GM18499 (cell line): ENCODE data around the gene SEMA4D.

Source experiments
- ATAC-seq: cut with Tn5 transposase; IDR thresholded peaks from one replicate; pipeline ENCODE4 v1.9.1; 2021; ENCODE audit warnings: moderate number of reproducible peaks; ENCODE audit not compliant: insufficient read depth, unreplicated experiment

Gene SEMA4D

GRCh38 chr9:89505048-89505447 is 7.1 kb upstream of the SEMA4D start:
- no peak for ATAC-seq

GRCh38 chr9:89502671-89503070 is 4.8 kb upstream of the SEMA4D start:
- no peak for ATAC-seq

DNA sequence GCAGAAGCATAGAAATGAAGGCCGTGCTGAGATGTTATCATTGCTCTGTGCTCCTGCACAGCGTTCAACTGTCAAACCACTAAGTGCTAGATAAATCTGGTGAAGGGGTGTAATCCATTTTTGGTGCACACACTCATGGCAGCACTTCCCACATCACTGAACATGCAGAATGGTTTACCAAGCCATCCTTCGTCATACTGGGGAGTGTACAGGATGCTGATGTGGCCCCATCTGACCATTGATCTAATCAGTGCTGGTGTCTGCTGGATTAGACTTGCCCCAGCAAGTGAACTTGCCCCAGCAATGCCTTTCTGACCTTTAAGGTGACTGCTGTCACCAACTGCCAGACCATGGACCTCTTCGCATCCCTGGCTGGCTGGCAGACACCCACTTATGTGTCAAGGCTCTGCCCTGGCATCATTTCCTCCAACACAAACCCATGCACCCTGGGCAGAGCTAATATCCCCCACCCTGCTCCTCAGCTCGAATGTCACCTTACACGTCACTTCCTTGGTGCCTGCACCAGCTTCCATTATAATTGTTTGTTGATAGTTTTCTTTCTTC is 4.2 kb upstream of the SEMA4D start:
- ATAC-seq, result no peak

DNA sequence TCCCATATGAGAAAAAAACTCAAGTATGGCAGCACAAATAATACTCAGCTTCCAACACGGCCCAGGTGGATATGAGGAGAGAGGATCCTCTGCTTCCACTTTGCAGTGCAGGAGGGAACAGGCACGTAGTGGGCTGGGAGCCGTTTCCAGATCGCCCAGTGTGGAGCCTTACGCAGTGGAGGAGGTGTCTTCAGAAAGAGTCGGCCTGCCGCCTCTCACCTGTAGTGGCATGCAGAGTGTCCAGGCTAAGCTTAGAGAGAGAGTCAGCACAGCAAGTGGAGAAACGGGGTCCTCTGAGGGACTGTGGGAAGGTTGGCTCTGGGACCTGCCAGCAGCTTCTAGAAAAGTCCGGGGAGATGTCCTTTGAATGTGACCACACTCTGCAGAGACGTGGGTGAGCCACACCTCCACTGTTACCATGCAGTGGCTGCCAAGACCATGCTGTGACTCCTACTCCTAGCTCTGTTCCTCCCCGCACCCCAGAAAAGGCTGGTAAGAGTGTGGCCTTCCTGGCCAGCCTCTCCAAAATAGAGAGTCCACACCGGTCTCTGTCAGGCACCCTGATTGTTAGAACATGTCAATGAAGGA is 3.5 kb upstream of the SEMA4D start:
- no peak for ATAC-seq

DNA sequence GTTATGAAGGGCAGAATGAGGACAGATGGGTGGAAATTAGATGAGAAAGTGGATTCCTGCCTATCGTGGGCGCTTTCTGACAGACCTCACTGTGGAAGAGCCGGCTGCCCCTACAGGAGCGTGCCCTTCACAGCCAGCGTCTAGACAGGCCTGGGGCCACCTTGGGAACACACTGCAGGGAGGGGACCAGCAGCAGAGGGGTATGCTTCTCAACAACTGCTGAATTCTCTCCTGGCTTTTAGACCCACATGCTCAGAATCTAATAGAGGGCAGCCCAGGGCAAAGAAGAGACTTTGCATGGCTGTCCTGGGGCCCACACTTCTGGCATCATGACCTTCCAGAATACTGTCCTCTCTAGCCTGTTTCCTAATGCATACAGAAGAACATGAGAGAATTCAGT is 2.1 kb upstream of the SEMA4D start:
- ATAC-seq, result no peak

DNA sequence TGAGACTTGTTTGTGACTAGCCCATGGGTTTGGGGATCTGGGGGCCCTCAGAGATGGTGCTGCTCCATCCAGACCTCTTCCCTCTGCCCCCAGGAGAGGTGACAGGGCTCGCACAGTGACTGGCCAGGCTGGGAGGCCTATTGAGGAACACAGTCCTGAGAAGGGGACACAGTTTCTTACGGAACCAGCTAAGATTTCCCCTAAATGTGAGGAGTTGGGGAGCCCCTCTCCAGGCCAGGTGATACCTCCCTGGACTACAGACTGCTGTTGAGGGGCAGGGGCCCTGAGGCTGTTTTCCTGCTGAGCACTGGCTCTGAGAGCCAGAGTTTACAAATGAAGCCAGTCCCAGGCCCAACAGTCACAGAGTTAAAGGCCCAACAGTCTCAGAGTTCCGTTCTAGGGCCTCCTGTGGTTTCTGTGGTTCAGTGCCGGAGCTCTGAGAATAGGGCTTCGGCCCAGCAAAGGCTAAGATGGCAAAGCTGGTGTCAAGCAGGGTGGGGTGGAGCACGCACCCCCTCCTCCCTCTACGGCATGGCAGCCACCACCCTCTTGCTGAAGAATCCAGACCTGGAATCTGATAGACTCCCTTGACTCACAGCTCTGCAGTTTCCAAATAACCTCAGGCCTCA is 1.1 kb upstream of the SEMA4D start:
- no peak for ATAC-seq

DNA sequence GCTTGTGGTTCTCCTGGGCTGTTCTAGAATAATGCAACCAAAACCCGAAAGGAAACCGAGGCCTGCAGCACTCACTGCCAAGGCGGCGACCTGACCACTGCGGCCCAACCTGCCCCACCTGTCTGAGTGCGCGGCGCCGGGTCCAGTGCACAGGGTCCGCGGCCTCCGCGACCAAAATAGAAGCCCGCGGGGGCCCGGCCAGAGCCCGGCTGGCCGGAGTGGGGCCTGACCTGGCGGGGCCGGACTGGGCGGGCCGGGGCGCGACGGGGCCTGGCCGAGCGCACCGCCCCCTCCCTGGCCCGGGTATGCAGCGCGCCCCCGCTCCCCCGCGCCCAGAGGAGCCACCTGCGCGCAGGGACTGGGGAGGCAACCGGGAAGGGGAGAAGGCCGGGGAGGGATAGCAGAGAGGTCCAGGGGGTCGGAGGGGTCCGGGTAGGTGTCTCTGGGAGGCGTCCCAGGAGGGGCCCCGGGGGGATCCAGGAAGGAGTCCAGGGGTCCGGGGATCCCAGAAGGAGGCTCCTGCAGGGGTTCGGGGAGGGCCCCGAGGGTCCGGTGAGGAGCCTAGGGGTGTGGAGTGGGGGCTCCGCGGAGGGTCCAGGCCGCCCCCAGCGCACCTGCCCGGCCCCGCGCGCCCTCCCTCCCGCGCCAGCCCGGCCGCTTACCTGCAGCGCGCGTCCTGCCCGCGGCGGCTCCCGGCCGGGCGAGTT is 503 bp downstream of the SEMA4D start:
- no peak for ATAC-seq

- no peak for ATAC-seq
Observed at GRCh38 chr9:89496645-89497256, 1.2 kb downstream of the SEMA4D start.

- ATAC-seq, result no peak
Observed at GRCh38 chr9:89495824-89496560, 1.9 kb downstream of the SEMA4D start.

DNA sequence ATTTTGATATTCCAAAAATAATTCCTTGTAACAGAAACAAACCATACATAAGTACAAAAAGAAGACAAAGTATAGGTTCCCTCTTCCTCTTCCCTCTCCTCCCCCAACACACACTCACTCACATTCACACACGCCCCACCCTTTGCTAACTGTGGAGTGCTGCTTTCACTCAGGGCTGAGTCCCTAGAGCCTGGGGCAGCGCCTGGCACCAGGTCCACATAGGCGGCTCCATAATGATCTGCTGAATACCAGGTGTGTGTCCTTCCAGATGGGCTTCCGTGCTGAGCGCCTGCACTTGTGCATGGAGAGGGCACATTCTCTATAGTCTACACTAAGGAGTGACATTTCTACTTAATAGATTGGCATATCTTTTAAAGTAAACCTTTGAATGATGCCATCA is 3.7 kb downstream of the SEMA4D start:
- no peak for ATAC-seq

- no peak for ATAC-seq
Observed at GRCh38 chr9:89493671-89494070, 4.2 kb downstream of the SEMA4D start.

GRCh38 chr9:89493181-89493580 is 4.7 kb downstream of the SEMA4D start:
- no peak for ATAC-seq

DNA sequence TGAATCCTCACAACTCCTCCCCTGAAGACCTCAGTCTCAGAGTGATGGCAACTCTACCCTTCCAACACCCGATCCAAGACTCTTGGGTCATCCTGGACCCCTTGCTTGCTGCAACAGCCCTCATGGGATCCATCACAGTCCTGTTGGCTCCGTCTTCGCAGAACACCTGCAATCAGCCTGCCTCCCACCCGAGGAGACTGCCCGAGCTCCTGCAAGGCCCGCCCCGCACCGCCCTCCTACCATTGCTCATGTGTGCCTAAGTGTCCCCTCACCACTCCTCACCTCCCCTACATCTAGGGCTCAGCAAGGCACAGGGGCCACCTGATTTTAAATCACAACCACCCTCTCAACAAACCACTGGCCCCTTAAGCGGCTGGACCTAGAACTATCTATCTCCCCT is 5.3 kb downstream of the SEMA4D start:
- no peak for ATAC-seq

- ATAC-seq, result no peak
Observed at GRCh38 chr9:89491694-89492093, 6.2 kb downstream of the SEMA4D start.

DNA sequence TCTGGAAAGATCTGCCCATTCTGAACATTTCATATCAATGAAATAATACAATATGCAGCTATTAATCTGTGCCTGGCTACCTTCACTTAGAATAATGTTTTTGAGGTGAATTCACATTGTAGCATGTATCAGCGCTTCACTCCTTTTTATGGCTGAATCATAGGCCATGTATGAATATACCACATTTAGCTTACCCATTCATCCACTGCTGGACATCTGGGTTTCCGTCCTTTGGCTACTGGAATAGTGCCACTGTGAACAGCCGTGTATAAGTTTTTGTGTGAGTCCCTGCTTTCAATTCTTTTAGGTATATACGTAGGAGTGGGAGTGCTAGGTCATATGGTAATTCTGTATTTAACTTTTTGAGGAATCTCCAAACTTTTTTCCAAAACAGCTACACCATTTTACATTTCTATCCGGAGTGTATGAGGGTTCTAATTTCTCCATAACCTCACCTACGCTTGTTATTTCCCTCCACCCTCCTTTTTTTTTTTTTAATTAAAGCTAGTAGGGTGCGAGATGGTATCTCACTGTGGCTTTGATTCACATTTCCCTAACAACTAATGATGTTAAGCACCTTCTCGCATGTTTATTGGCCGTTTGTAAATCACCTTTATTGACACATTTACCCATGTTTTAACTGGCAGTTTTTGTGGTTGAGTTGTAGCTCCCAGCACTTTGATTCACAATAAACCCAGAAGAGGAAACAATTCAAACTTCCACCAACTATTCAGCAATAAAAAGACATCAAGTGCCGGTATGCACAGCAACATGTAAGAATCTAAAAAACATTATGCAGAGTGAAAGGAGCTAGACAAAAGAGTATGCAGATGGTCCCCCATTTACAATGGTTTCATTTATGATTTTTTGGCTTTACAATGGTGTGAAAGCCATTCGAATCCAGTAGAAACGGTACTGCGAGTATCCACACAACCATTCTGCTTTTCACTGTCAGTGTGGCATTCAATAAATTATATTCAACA is 8.1 kb downstream of the SEMA4D start:
- no peak for ATAC-seq

GRCh38 chr9:89488936-89489335 is 9.0 kb downstream of the SEMA4D start:
- no peak for ATAC-seq

- ATAC-seq, result no peak
Observed at GRCh38 chr9:89488131-89488530, 9.8 kb downstream of the SEMA4D start.

DNA sequence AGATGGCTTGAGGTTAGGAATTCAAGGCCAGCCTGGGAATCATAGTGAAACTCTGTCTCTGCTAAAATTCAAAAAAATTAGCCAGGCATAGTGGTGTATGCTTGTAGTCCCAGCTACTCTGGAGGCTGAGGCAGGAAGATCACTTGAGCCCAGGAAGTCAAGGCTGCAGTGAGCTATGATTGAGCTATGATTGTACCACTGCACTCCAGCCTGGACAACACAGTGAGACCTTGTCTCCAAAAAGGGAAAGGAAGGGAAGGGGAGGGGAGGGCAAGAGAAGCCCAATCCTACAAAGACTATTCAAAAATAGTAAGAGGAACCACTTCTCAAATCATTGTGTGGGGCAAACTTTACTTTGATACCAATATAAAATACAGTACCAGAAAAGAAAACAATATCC is 11.2 kb downstream of the SEMA4D start:
- ATAC-seq, result no peak
